Left lobe of liver (tissue), 2 donors: Measurements from ENCODE around the gene GNLY. TPM values are rescaled to one million over a fixed set of nuclear protein-coding genes. Genes with fewer than 3 reads are reported as not detected.
"Not testable (repeated sequence)": the region's sequence is repeated elsewhere in the genome, so short reads cannot be mapped to it uniquely, and the experiment has no call there.

Source experiments
- ATAC-seq: fragments of 200-7000 bp; cut with Tn5 transposase; one replicate; pipeline ENCODE4 v1.9.1; 2020; ENCODE audit warnings: mild to moderate bottlenecking, moderate library complexity
- DNase-seq: peaks from one replicate; pipeline ENCODE4 v3.0.0-alpha.2; 2020; ENCODE audit warnings: low spot score
- total RNA-seq: library from RNA; stranded (reverse); gene quantifications from one replicate; pipeline ENCODE4 v1.2.1, GENCODE V29; 2021
- donor health status: DM: no; HTN: no; CAD: no; lungs with moderate emphysema.
- donor health status: DM: no; HTN: yes; CAD: no.

The GNLY gene
- total RNA-seq, 1 donor from 2014 or later: 0.68 TPM

GRCh38 chr2:85663594-85664565 lies 30.3 kb upstream of the GNLY start:
- ATAC-seq: no peak
- DNase-seq: no peak

- ATAC-seq (no peak), DNase-seq (no peak)
Measured at GRCh38 chr2:85665264-85665937, 28.8 kb upstream of the GNLY start.

GRCh38 chr2:85666016-85666415 lies 28.1 kb upstream of the GNLY start:
- no peak for DNase-seq
- no peak for ATAC-seq

GRCh38 chr2:85666435-85667316 lies 27.5 kb upstream of the GNLY start:
- DNase-seq (no peak), ATAC-seq (peak; percentile 29)

- ATAC-seq (no peak), DNase-seq (no peak)
Measured at GRCh38 chr2:85667561-85668008, 26.6 kb upstream of the GNLY start.

GRCh38 chr2:85668009-85668856 lies 25.9 kb upstream of the GNLY start, which contains the start of gene SFTPB:
Gene SFTPB (minus strand): TSS chr2:85668199. CDS start chr2:85668183, 16 bp downstream.
- no peak for ATAC-seq
- no peak for DNase-seq

- DNase-seq: no peak
Measured at GRCh38 chr2:85668857-85669142, 25.4 kb upstream of the GNLY start.

GRCh38 chr2:85669549-85669948 lies 24.6 kb upstream of the GNLY start:
- ATAC-seq (no peak), DNase-seq (no peak)

More at GRCh38 chr2:85668857-85669142, 25.4 kb upstream of the GNLY start:
- ATAC-seq: no peak

- DNase-seq, ATAC-seq: not testable (repeated sequence)
Measured at GRCh38 chr2:85670416-85670815, 23.7 kb upstream of the GNLY start.

GRCh38 chr2:85672456-85672855 lies 21.7 kb upstream of the GNLY start:
- DNase-seq: no peak

GRCh38 chr2:85673716-85674375 lies 20.3 kb upstream of the GNLY start:
- no peak for DNase-seq
- no peak for ATAC-seq

More at GRCh38 chr2:85672456-85672855, 21.7 kb upstream of the GNLY start:
- peak; percentile 21 for ATAC-seq

- DNase-seq: no peak
- ATAC-seq: no peak
Measured at GRCh38 chr2:85674417-85674816, 19.7 kb upstream of the GNLY start.

- ATAC-seq (no peak), DNase-seq (no peak)
Measured at GRCh38 chr2:85675427-85675826, 18.7 kb upstream of the GNLY start.

GRCh38 chr2:85675866-85676548 lies 18.2 kb upstream of the GNLY start:
- ATAC-seq: no peak
- DNase-seq: no peak

- ATAC-seq: no peak
- no peak for DNase-seq
Measured at GRCh38 chr2:85678377-85678776, 15.8 kb upstream of the GNLY start.

GRCh38 chr2:85678794-85679672 lies 15.1 kb upstream of the GNLY start:
- DNase-seq: peak; percentile 95
- peak; percentile 98 for ATAC-seq

GRCh38 chr2:85680707-85681371 lies 13.3 kb upstream of the GNLY start:
- peak; percentile 10 for ATAC-seq
- no peak for DNase-seq
